Neural progenitor cell (in vitro differentiated cells): ENCODE results near the gene SPIRE2.

Experiments
- CTCF ChIP-seq: fragments of 200-600 bp; sonication (generic); IDR thresholded peaks from 2 replicates; pipeline ENCODE4 v1.5.1; 2017; ENCODE audit warnings: antibody characterized with exemption, mild to moderate bottlenecking
- EZH2 ChIP-seq: fragments of 200-600 bp; sonication (generic); IDR thresholded peaks from 2 replicates; pipeline ENCODE4 v1.6.1; 2017; ENCODE audit warnings: antibody characterized with exemption, mild to moderate bottlenecking, moderate library complexity
- EZH2phosphoT487 ChIP-seq: fragments of 200-600 bp; sonication (generic); IDR thresholded peaks from 2 replicates; pipeline ENCODE4 v1.6.1; 2017; ENCODE audit warnings: antibody characterized with exemption

GRCh38 chr16:89821438-89822187 is 6.7 kb upstream of the SPIRE2 start:
- no peak for TF ChIP-seq CTCF
- no peak for TF ChIP-seq EZH2
- no peak for TF ChIP-seq EZH2phosphoT487
